Neural crest cell (in vitro differentiated cells): ENCODE data around the gene GABRR3. TPM values are rescaled to one million over a fixed set of nuclear protein-coding genes. Genes with fewer than 3 reads are reported as not detected.
A peak's percentile ranks its signal among the peaks of the same experiment; 100 is the strongest.

Source experiments
- DNase-seq: peaks from one replicate; pipeline ENCODE4 v3.0.0; 2021; ENCODE audit warnings: low read depth, mixed read lengths, low spot score
- H3K27ac Mint-ChIP-seq: one replicate; pipeline ENCODE4 v1.8.0; 2021; ENCODE audit warnings: mild to moderate bottlenecking, mixed read lengths; ENCODE audit not compliant: unreplicated experiment
- H3K27me3 Mint-ChIP-seq: 2 replicates; pipeline ENCODE4 v1.8.0; 2021; ENCODE audit warnings: low read depth, mild to moderate bottlenecking, mixed read lengths
- H3K36me3 Mint-ChIP-seq: 2 replicates; pipeline ENCODE4 v1.8.0; 2021; ENCODE audit warnings: low read depth, mild to moderate bottlenecking, mixed read lengths
- H3K4me1 Mint-ChIP-seq: 2 replicates; pipeline ENCODE4 v1.8.0; 2021; ENCODE audit warnings: mixed read lengths
- H3K4me3 Mint-ChIP-seq: one replicate; pipeline ENCODE4 v1.8.0; 2021; ENCODE audit warnings: mild to moderate bottlenecking, mixed read lengths
- H3K9me3 Mint-ChIP-seq: 2 replicates; pipeline ENCODE4 v1.8.0; 2021; ENCODE audit warnings: mixed read lengths
- total RNA-seq: library from RNA; stranded (reverse); gene quantifications from 2 replicates; pipeline ENCODE4 v1.2.1, GENCODE V29; 2021
- TF ChIP-seq, protein P1 (sequence below): fragments of 200-600 bp; sonication (generic); conservative IDR thresholded peaks from 2 replicates; pipeline ENCODE4 v1.5.0; 2021; ENCODE audit warnings: antibody characterized with exemption, mild to moderate bottlenecking

Gene GABRR3
- total RNA-seq, 1 donor from 2014 or later: not detected

DNA sequence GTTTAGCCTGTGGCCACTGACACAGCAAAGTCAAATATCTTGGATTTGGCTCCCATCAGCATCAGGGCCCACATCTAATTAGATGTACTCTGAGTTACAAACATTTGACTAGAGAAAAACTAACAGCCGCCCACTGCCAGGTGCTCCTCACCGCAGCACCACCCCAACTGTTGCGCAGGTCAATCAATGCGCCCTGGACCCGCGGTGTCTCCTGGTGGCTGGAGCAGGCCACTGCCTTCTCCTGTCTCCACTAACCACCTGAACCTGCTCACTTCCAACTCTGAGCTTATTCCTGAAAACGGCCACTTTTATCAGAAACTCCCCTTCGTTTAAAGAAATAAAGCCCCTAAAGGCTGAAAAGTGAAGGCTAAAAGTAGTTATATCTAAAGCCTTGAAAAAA, 67.1 kb downstream of the GABRR3 start:
- Mint-ChIP-seq H3K9me3 (no peaks in the 10 kb centered on the region), H3K27me3 (peaks cover 2% of the 10 kb centered on the region), H3K4me3 (no peak overlapping the region), H3K36me3 (peaks cover 5% of the 10 kb centered on the region), H3K4me1 (peaks cover 24% of the 10 kb centered on the region), H3K27ac (no peak overlapping the region)
- TF ChIP-seq, protein P1, sequence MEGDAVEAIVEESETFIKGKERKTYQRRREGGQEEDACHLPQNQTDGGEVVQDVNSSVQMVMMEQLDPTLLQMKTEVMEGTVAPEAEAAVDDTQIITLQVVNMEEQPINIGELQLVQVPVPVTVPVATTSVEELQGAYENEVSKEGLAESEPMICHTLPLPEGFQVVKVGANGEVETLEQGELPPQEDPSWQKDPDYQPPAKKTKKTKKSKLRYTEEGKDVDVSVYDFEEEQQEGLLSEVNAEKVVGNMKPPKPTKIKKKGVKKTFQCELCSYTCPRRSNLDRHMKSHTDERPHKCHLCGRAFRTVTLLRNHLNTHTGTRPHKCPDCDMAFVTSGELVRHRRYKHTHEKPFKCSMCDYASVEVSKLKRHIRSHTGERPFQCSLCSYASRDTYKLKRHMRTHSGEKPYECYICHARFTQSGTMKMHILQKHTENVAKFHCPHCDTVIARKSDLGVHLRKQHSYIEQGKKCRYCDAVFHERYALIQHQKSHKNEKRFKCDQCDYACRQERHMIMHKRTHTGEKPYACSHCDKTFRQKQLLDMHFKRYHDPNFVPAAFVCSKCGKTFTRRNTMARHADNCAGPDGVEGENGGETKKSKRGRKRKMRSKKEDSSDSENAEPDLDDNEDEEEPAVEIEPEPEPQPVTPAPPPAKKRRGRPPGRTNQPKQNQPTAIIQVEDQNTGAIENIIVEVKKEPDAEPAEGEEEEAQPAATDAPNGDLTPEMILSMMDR: peak; percentile 26
- no peak for DNase-seq

DNA sequence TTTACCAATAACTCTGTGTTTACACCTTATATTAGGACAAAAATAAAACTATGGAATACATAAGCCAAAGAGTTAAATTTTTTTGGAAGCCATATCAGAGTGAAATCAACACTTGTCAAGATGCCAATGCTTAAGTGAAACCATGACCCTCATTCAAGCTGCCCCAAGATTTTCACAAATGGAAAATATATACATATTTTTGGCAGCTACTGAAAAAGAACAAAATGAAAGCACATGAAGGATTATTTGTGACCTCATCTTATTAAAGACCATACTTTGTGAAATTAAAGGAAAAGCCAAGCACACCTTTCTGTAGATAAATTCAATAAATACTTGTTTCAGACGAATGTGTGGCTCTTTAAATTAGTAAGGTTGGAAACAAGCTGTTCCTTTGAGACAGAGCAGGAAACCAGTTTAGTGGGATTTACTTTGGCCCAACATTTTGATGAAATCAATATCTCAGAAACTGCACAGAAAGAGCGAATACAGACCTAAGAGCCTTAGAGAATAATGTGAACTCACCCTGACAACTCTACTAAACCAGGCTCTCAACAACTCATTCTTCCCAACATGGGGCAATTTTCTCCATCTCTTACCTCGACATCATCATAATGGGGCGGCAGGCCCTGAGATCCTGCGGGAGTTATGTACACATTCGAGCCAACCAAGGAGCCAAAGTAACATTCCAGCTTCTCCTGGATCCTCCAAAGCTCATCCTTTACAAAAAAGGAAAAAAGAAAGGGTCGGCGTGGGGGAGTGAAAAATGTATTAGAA, 73.9 kb downstream of the GABRR3 start:
- peaks cover 3% of the 10 kb centered on the region for H3K36me3 Mint-ChIP-seq
- no peaks in the 10 kb centered on the region for H3K9me3 Mint-ChIP-seq
- TF ChIP-seq, protein P1: no peak
- H3K27ac Mint-ChIP-seq: no peak overlapping the region
- no peak overlapping the region for H3K4me3 Mint-ChIP-seq
- no peak for DNase-seq
- no peaks in the 10 kb centered on the region for H3K27me3 Mint-ChIP-seq
- peaks cover 12% of the 10 kb centered on the region for H3K4me1 Mint-ChIP-seq

- Mint-ChIP-seq H3K36me3 (peaks cover 3% of the 10 kb centered on the region), H3K27me3 (no peaks in the 10 kb centered on the region), H3K9me3 (no peaks in the 10 kb centered on the region), H3K4me1 (peaks cover 12% of the 10 kb centered on the region), H3K4me3 (no peak overlapping the region), H3K27ac (no peak overlapping the region)
- TF ChIP-seq, protein P1: no peak
- no peak for DNase-seq
These were observed 74.6 kb downstream of the GABRR3 start for GRCh38 chr3:97960551-97960950.

GRCh38 chr3:97959872-97960271, 75.2 kb downstream of the GABRR3 start:
- TF ChIP-seq, protein P1: no peak
- Mint-ChIP-seq H3K36me3 (peaks cover 3% of the 10 kb centered on the region), H3K9me3 (no peaks in the 10 kb centered on the region)

GRCh38 chr3:97958796-97959195, 76.3 kb downstream of the GABRR3 start:
- Mint-ChIP-seq H3K27me3 (no peaks in the 10 kb centered on the region), H3K9me3 (no peaks in the 10 kb centered on the region), H3K36me3 (peaks cover 5% of the 10 kb centered on the region), H3K4me1 (peaks cover 12% of the 10 kb centered on the region), H3K27ac (no peak overlapping the region), H3K4me3 (no peak overlapping the region)
- no peak for DNase-seq
- TF ChIP-seq, protein P1: no peak

More at GRCh38 chr3:97959872-97960271, 75.2 kb downstream of the GABRR3 start:
- no peak for DNase-seq
- peaks cover 12% of the 10 kb centered on the region for H3K4me1 Mint-ChIP-seq
- no peak overlapping the region for H3K27ac Mint-ChIP-seq
- no peaks in the 10 kb centered on the region for H3K27me3 Mint-ChIP-seq
- H3K4me3 Mint-ChIP-seq: no peak overlapping the region
